Measurements from ENCODE around the gene UBE2G2. TPM values are rescaled to one million over a fixed set of nuclear protein-coding genes. Genes with fewer than 3 reads are reported as not detected.

The UBE2G2 gene
- polyA plus RNA-seq, 1 donor (not counting 4 experiments of a cell fraction or from before 2014, with no cell fraction given) = 106 TPM

GRCh38 chr21:44800103-44800502 is 1.5 kb downstream of the UBE2G2 start:
- H3K27ac ChIP-seq (ENCODE audit: control insufficient read depth, insufficient read depth, low read length) = no peak overlapping the region
- H3K79me2 ChIP-seq (ENCODE audit: control insufficient read depth, insufficient read depth, low read length) = peaks cover 68% of the 10 kb centered on the region
- FAIRE-seq = no peak
- peak overlapping the region; percentile 75 for H3K4me2 ChIP-seq (ENCODE audit: control insufficient read depth, extremely low read depth, insufficient read depth, low read depth, low read length)
- H3K9ac ChIP-seq (ENCODE audit: control insufficient read depth, extremely low read depth, insufficient read depth, low read length) = peak overlapping the region; percentile 83
- H3K36me3 ChIP-seq (ENCODE audit: control insufficient read depth in 2 of 2, extremely low read depth in 1 of 2, insufficient read depth in 2 of 2, low read length in 2 of 2) = peaks cover 6 to 18% of the 10 kb centered on the region in 2 experiments
- no peaks in the 10 kb centered on the region for H3K27me3 ChIP-seq (ENCODE audit: control insufficient read depth, extremely low read depth, insufficient read depth, low read length)
- peak; percentile 40 to 65 (median 49) for TF ChIP-seq CTCF (optimal IDR thresholded peaks at IDR 0.05 in 1 of 3, IDR thresholded peaks at IDR 0.05 in 1 of 3, conservative IDR thresholded peaks at IDR 0.05 in 1 of 3; ENCODE audit: extremely low read depth in 1 of 3, insufficient read depth in 2 of 3, low read length in 3 of 3)
- no peak for TF ChIP-seq EZH2 (IDR thresholded peaks at IDR 0.05; ENCODE audit: low read length)
- peaks cover 10% of the 10 kb centered on the region for H4K20me1 ChIP-seq (ENCODE audit: control insufficient read depth, extremely low read depth, insufficient read depth, low read length)
- no peak overlapping the region for H2AFZ ChIP-seq (ENCODE audit: control insufficient read depth, low read length)
- no peak for DNase-seq (ENCODE audit: low read depth, low spot score)
- H3K9me3 ChIP-seq (ENCODE audit: control insufficient read depth, low read depth, low read length) = no peaks in the 10 kb centered on the region
- H3K9me1 ChIP-seq (ENCODE audit: control insufficient read depth, extremely low read depth, insufficient read depth, low read length) = no peaks in the 10 kb centered on the region
- peaks cover 17% of the 10 kb centered on the region for H3K4me1 ChIP-seq (ENCODE audit: control insufficient read depth, extremely low read depth, insufficient read depth, low read length)
- H3K4me3 ChIP-seq (ENCODE audit: control insufficient read depth in 2 of 3, extremely low read depth in 1 of 3, insufficient read depth in 2 of 3, low read depth in 1 of 3, low read length in 3 of 3) = peak overlapping the region in 2 of 3 experiments; percentile 98 to 99
- dilution Hi-C loops (cut with MboI; ENCODE audit: extremely low pct_ligation_motif_present, low sequenced_read_pairs) = no loop called here

- peaks cover 17% of the 10 kb centered on the region for H3K4me1 ChIP-seq (ENCODE audit: control insufficient read depth, extremely low read depth, insufficient read depth, low read length)
- DNase-seq (ENCODE audit: low read depth, low spot score) (no peak), FAIRE-seq (no peak)
- no peak overlapping the region for H2AFZ ChIP-seq (ENCODE audit: control insufficient read depth, low read length)
- dilution Hi-C loops (cut with MboI; ENCODE audit: extremely low pct_ligation_motif_present, low sequenced_read_pairs) = no loop called here
- peaks cover 73% of the 10 kb centered on the region for H3K79me2 ChIP-seq (ENCODE audit: control insufficient read depth, insufficient read depth, low read length)
- H3K9ac ChIP-seq (ENCODE audit: control insufficient read depth, extremely low read depth, insufficient read depth, low read length) = no peak overlapping the region
- no peaks in the 10 kb centered on the region for H3K9me3 ChIP-seq (ENCODE audit: control insufficient read depth, low read depth, low read length)
- H3K4me3 ChIP-seq (ENCODE audit: control insufficient read depth in 2 of 3, extremely low read depth in 1 of 3, insufficient read depth in 2 of 3, low read depth in 1 of 3, low read length in 3 of 3) = peak overlapping the region in 1 of 3 experiments; percentile 98
- no peak for TF ChIP-seq CTCF (optimal IDR thresholded peaks at IDR 0.05 in 1 of 3, IDR thresholded peaks at IDR 0.05 in 1 of 3, conservative IDR thresholded peaks at IDR 0.05 in 1 of 3; ENCODE audit: extremely low read depth in 1 of 3, insufficient read depth in 2 of 3, low read length in 3 of 3)
- no peak for TF ChIP-seq EZH2 (IDR thresholded peaks at IDR 0.05; ENCODE audit: low read length)
- peak overlapping the region; percentile 75 for H3K4me2 ChIP-seq (ENCODE audit: control insufficient read depth, extremely low read depth, insufficient read depth, low read depth, low read length)
- no peaks in the 10 kb centered on the region for H3K27me3 ChIP-seq (ENCODE audit: control insufficient read depth, extremely low read depth, insufficient read depth, low read length)
- H4K20me1 ChIP-seq (ENCODE audit: control insufficient read depth, extremely low read depth, insufficient read depth, low read length) = peaks cover 10% of the 10 kb centered on the region
- H3K36me3 ChIP-seq (ENCODE audit: control insufficient read depth in 2 of 2, extremely low read depth in 1 of 2, insufficient read depth in 2 of 2, low read length in 2 of 2) = peaks cover 3 to 14% of the 10 kb centered on the region in 2 experiments
- H3K27ac ChIP-seq (ENCODE audit: control insufficient read depth, insufficient read depth, low read length) = no peak overlapping the region
- H3K9me1 ChIP-seq (ENCODE audit: control insufficient read depth, extremely low read depth, insufficient read depth, low read length) = no peaks in the 10 kb centered on the region
Measured at GRCh38 chr21:44799646-44800045, 2.0 kb downstream of the UBE2G2 start.
